GM12875 (cell line): ENCODE measurements around the gene WDR59.

ENCODE experiments used
- H3K4me3 ChIP-seq: one replicate; pipeline ENCODE4 v1.5.1; 2011; ENCODE audit warnings: low read depth, low read length, control low read depth
- TF ChIP-seq, protein P1 (sequence below): IDR thresholded peaks from 2 replicates; pipeline ENCODE4 v1.5.1; 2011; ENCODE audit warnings: low read depth, mild to moderate bottlenecking, control low read depth, inconsistent platforms, low read length, moderate library complexity, borderline replicate concordance; ENCODE audit not compliant: insufficient read depth

WDR59 gene

DNA sequence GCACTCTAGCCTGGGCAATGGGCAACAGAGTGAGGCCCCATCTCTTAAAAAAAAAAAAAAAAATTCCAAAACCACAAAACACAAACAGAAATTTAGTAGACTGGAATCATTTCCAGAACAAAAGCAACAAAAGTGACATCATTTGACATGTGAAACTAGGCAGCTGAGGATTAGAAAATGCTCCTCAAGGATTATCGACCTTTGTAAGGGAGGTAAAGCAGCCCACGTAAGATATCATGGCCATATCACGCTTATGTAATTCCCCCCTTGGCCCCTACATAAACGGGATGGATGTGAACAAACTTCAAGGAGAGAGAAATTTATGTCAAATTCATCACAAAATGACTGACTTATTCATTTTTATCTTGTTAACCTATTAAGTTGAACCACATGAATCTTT lies 83.3 kb downstream of the WDR59 start:
- H3K4me3 ChIP-seq = no peak overlapping the region
- TF ChIP-seq, protein P1, sequence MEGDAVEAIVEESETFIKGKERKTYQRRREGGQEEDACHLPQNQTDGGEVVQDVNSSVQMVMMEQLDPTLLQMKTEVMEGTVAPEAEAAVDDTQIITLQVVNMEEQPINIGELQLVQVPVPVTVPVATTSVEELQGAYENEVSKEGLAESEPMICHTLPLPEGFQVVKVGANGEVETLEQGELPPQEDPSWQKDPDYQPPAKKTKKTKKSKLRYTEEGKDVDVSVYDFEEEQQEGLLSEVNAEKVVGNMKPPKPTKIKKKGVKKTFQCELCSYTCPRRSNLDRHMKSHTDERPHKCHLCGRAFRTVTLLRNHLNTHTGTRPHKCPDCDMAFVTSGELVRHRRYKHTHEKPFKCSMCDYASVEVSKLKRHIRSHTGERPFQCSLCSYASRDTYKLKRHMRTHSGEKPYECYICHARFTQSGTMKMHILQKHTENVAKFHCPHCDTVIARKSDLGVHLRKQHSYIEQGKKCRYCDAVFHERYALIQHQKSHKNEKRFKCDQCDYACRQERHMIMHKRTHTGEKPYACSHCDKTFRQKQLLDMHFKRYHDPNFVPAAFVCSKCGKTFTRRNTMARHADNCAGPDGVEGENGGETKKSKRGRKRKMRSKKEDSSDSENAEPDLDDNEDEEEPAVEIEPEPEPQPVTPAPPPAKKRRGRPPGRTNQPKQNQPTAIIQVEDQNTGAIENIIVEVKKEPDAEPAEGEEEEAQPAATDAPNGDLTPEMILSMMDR = no peak

DNA sequence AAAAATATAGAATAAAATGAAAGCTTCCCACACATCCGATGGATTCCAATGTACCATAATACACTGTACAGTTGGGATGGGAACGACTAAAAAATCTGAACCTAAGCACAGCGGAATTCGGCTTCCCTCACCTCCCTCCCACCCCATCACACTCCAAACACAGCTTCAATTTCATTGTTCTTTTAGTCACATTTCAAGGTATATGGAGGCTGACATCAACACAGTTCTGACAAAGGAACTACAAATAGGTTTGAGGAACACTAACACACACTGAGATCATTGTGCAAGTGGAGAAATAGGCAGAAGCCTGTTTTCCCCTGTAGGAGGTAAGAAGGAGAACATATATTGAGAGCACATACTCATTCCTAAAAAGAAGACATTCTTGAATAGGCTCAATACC lies 85.1 kb downstream of the WDR59 start:
- H3K4me3 ChIP-seq = no peak overlapping the region
- TF ChIP-seq, protein P1 = no peak

DNA sequence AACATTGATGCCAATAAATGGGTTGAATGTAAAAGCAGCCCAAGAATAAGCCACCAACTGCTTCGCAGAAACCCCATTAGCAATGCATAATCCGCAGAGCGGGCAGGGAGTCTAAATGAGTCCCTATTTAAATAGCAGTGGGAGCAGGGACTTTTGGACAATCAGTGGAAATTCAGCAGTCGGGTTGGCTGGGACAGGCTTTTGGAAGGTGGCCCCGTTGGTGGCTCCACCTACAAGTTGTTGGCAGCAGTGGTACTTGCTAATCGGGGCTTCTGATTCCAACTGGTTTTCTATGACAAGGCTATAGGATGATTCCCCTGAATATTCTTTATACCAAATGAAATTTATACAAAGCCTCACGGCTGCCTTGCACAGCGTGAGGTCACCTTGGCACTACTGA lies 86.3 kb downstream of the WDR59 start:
- TF ChIP-seq, protein P1 = no peak
- H3K4me3 ChIP-seq = no peak overlapping the region

DNA sequence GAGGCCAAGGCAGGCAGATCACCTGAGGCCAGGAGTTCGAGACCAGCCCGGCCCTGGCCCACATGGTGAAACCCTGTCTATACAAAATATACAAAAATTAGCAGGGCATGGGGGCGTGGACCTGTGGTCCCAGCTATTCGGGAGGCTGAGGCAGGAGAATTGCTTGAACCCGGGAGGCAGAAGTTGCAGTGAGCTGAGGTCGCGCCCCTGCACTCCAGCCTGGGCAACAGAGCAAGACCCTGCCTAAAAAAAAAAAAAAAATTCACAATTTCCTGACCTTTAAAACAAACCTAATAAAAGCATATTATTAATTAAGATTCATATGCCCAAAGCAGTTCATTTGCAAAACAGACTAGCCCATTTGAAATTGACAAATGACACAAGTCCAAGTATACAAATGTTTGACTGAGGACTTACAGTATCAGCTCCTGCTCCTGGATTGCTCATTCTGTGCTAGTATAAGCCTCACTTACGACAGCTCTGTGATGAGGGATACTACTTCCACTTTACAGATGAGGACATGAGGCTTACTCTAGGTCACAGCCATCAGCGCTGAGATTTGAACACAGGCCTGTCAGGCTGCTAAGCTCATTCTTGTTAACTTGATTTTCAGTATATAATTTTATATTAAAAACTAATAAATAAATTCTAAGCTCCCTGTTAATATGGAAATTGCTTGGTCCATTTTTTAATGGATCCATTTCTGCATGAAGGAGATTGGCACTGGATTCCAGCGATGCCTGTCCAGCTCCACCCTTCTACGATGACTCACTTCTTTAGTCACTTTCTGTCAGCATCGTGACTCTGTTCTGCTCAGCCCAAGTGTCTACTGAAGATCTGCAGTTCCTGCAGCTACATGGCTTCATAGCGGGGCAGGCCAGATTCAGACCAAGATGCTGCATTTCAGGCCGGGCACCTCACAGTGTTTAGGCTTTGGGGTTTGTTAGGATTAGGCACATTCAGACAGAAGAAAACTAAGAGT lies 88.2 kb downstream of the WDR59 start:
- no peak overlapping the region for H3K4me3 ChIP-seq
- TF ChIP-seq, protein P1 = no peak

DNA sequence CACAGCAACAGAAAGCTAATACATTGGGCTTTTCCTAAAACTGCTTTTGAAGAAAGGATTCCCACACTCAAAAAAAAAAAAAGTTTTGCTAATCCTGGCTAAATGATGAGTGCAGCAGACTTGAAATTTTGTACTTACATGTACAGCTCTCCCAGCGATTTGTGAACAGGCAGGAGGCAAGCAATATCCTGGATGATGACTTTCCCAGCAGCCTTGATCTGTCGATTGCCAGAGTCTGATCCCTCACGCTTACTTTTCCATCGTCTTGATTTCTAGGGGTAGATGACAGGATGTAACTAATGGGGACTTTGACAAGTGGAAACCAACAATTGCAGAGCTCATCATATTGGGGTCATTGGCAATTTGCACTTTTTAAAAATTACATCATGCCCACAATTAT lies 91.4 kb downstream of the WDR59 start:
- H3K4me3 ChIP-seq = no peak overlapping the region
- TF ChIP-seq, protein P1 = no peak

DNA sequence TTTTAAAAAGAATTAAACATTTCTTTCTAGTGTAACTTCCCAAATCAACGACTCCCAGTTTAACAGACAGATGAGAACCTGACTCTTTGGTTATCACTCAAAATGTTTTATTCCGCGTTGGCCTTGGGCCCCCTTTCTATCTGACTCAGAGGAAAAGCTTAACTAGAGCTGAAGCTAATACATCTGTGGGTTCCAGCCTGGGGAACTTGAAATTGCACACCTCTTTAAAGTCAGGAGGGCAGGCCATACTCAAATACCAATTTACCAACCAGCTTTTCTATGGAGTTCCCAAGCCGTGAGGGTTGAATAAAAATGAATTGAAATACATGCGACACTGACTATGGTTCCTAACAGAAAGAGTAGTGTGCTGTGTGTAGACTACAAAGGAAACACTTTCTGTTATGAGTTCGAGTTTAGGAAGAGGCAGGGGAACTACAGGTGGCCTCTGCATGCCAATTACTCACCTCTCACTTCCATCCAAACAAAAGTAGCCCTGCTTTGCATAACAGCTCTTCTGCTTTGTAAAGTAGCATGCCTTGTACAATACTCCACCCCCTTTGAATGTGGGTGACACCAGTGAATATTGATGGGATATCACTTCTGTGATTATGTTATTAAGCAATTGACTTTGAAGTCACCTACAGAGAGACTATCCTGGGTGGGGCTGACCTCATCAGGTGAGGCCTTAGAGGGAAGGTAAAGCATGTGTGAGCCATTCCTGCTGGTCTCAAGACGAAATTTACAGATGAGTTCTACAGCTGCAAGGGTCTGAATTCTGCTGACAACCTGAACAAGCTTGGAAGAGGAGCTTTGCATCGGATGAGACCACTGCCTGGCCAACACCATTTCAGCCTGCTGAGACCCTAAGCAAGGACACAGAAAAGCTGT lies 92.1 kb downstream of the WDR59 start:
- TF ChIP-seq, protein P1 = no peak
- H3K4me3 ChIP-seq = no peak overlapping the region
